ENCODE measurements around the gene NT5C3B. TPM values are rescaled to one million over a fixed set of nuclear protein-coding genes. Genes with fewer than 3 reads are reported as not detected.
"Not testable (repeated sequence)": the region's sequence is repeated elsewhere in the genome, so short reads cannot be mapped to it uniquely, and the experiment has no call there.

Gene NT5C3B
- total RNA-seq, 4 donors from 2014 or later, result 17.7 to 35.1 (median 25.9) TPM

- 45 to 57% methylated on average over 3 to 4 of the region's 4 CpGs for WGBS, 2 donors
- intact Hi-C loops (cut with DNase I; ENCODE audit: low total_unique reads), result no loop called here
- no peak for TF ChIP-seq CTCF (IDR thresholded peaks at IDR 0.05)
- TF ChIP-seq POLR2A (IDR thresholded peaks at IDR 0.05), result no peak
- DNase-seq (ENCODE audit: low spot score in 2 of 2), result no peak
- no peak overlapping the region for H3K4me3 ChIP-seq (ENCODE audit: low read depth, poor library complexity, severe bottlenecking)
Observed at GRCh38 chr17:41777157-41777573, 58.9 kb downstream of the NT5C3B start.

GRCh38 chr17:41776262-41776900 is 59.7 kb downstream of the NT5C3B start:
- H3K4me3 ChIP-seq (ENCODE audit: low read depth, poor library complexity, severe bottlenecking); intact Hi-C loops (cut with DNase I; ENCODE audit: low total_unique reads); DNase-seq (ENCODE audit: low spot score in 2 of 2): not testable (repeated sequence)
- 67 to 72% methylated on average over 14 of the region's 14 CpGs for WGBS, 2 donors

GRCh38 chr17:41775394-41776226 is 60.4 kb downstream of the NT5C3B start:
- DNase-seq (ENCODE audit: low spot score in 2 of 2), result no peak
- no peak overlapping the region for H3K4me3 ChIP-seq (ENCODE audit: low read depth, poor library complexity, severe bottlenecking)
- TF ChIP-seq POLR2A (IDR thresholded peaks at IDR 0.05) (no peak), CTCF (IDR thresholded peaks at IDR 0.05) (no peak)
- WGBS, 2 donors, result 47 to 49% methylated on average over 12 of the region's 12 CpGs
- intact Hi-C loops (cut with DNase I; ENCODE audit: low total_unique reads), result no loop called here

Other genes with a start within 250 kb of the NT5C3B start
- 1,000 to 10,000 TPM; 4,210 to 7,487 (median 6,656) TPM for gene KRT14, start 249.3 kb downstream of the NT5C3B start, total RNA-seq
- gene KRT16, start 223.5 kb downstream of the NT5C3B start, total RNA-seq, result 100 to 1,000 TPM in 1 of 4 donors, 10 to 100 TPM in 3; 79.2 to 447 (median 81.8) TPM
- gene KRT17, start 211.7 kb downstream of the NT5C3B start, total RNA-seq, result 1,000 to 10,000 TPM in 2 of 4 donors, 100 to 1,000 TPM in 2; 474 to 1,574 (median 971) TPM
- gene EIF1, start 147.3 kb downstream of the NT5C3B start, total RNA-seq, result 100 to 1,000 TPM; 211 to 299 (median 249) TPM
- not detected for gene GAST, start 123.9 kb downstream of the NT5C3B start, total RNA-seq
- gene HAP1, start 101.6 kb downstream of the NT5C3B start, total RNA-seq, result 1 to 10 TPM in 2 of 4 donors, under 1 TPM in 2; 0.75 to 1.8 (median 1.1) TPM
- 1,000 to 10,000 TPM; 1,980 to 2,336 (median 2,116) TPM for gene JUP, start 49.5 kb downstream of the NT5C3B start, total RNA-seq
- gene P3H4, start 24.3 kb downstream of the NT5C3B start, total RNA-seq, result 10 to 100 TPM; 12.8 to 14.5 (median 13.2) TPM
- 10 to 100 TPM in 1 of 4 donors, 1 to 10 TPM in 3; 4.2 to 25.4 (median 6.8) TPM for gene FKBP10, start 23.2 kb downstream of the NT5C3B start, total RNA-seq
- not detected for gene KLHL10, start 1.6 kb upstream of the NT5C3B start, total RNA-seq
- gene KLHL11, start 29.2 kb upstream of the NT5C3B start, total RNA-seq, result 10 to 100 TPM; 23.6 to 27.7 (median 25.2) TPM
- 10 to 100 TPM; 50.3 to 73.0 (median 62.4) TPM for gene ACLY, start 82.7 kb upstream of the NT5C3B start, total RNA-seq
- under 1 TPM in 3 of 4 donors, not detected in 1; 0.13 to 0.42 (median 0.20) TPM for gene ODAD4, start 94.4 kb upstream of the NT5C3B start, total RNA-seq
- 10 to 100 TPM; 37.2 to 63.8 (median 44.5) TPM for gene CNP, start 130.6 kb upstream of the NT5C3B start, total RNA-seq
- 10 to 100 TPM; 48.8 to 85.5 (median 63.7) TPM for gene DNAJC7, start 181.2 kb upstream of the NT5C3B start, total RNA-seq
- gene NKIRAS2, start 183.9 kb upstream of the NT5C3B start, total RNA-seq, result 10 to 100 TPM; 44.6 to 57.9 (median 52.3) TPM
- 1 to 10 TPM in 3 of 4 donors, under 1 TPM in 1; 0.97 to 1.8 (median 1.5) TPM for gene C17orf113, start 214.4 kb upstream of the NT5C3B start, total RNA-seq

Measured in lower leg skin (tissue), 4 donors.